ENCODE results near the gene DLGAP4.
"Not testable (repeated sequence)": the region's sequence is repeated elsewhere in the genome, so short reads cannot be mapped to it uniquely, and the experiment has no call there.

Gene DLGAP4

GRCh38 chr20:36544134-36545018 lies 238.2 kb downstream of the DLGAP4 start:
- no peak for DNase-seq

GRCh38 chr20:36546111-36546736 lies 240.1 kb downstream of the DLGAP4 start:
- DNase-seq, result no peak

GRCh38 chr20:36547186-36548005 lies 241.3 kb downstream of the DLGAP4 start:
- DNase-seq, result peak; percentile 34

GRCh38 chr20:36548006-36548315 lies 241.8 kb downstream of the DLGAP4 start:
- peak; percentile 66 for DNase-seq

- DNase-seq, result no peak
These were observed 242.8 kb downstream of the DLGAP4 start for GRCh38 chr20:36548704-36549627.

GRCh38 chr20:36549628-36549941 lies 243.4 kb downstream of the DLGAP4 start:
- no peak for DNase-seq

GRCh38 chr20:36549942-36550789 lies 244.0 kb downstream of the DLGAP4 start:
- DNase-seq, result no peak

GRCh38 chr20:36550790-36551299 lies 244.7 kb downstream of the DLGAP4 start:
- DNase-seq, result no peak

GRCh38 chr20:36555248-36555647 lies 249.1 kb downstream of the DLGAP4 start:
- DNase-seq, result no peak

GRCh38 chr20:36562724-36563123 lies 256.6 kb downstream of the DLGAP4 start:
- DNase-seq, result no peak

GRCh38 chr20:36563374-36563773 lies 257.2 kb downstream of the DLGAP4 start:
- DNase-seq, result no peak

GRCh38 chr20:36564078-36564725 lies 258.1 kb downstream of the DLGAP4 start:
- DNase-seq, result not testable (repeated sequence)

- not testable (repeated sequence) for DNase-seq
These were observed 258.6 kb downstream of the DLGAP4 start for GRCh38 chr20:36564726-36565121.

GRCh38 chr20:36565520-36565919 lies 259.4 kb downstream of the DLGAP4 start:
- no peak for DNase-seq

- peak; percentile 84 for DNase-seq
These were observed 263.8 kb downstream of the DLGAP4 start for GRCh38 chr20:36569847-36570429.

GRCh38 chr20:36571564-36572504 lies 265.7 kb downstream of the DLGAP4 start:
- peak; percentile 90 for DNase-seq

GRCh38 chr20:36572701-36573102 lies 266.6 kb downstream of the DLGAP4 start:
- DNase-seq, result peak; percentile 64

GRCh38 chr20:36573103-36573797 lies 267.1 kb downstream of the DLGAP4 start, which contains the start of gene TGIF2:
TGIF2 (plus strand) TSS chr20:36573597; CDS start chr20:36578775, 5,178 bp downstream.
- peak; percentile 97 for DNase-seq

All from islet precursor cell (in vitro differentiated cells).